Measurements from ENCODE around the gene TRIP4.

The TRIP4 gene

DNA sequence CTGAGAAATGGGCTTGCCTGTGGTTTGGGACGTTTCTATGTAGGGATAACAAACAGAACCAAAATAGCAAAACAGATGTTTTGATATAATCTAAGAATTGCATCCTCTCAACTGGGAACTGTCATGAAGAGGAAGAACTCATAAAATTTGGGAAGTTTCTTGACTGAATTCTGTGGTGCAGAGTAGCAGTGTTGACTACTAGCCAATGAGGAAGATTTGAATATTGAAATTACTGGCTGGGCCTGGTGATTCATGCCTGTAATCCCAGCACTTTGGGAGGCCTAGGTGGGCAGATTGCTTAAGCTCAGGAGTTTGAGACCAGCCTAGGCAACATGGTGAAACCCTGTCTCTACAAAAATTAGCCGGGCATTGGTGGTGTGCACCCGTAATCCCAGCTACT lies 114.9 kb downstream of the TRIP4 start:
- Histone ChIP-seq H3K27me3 (no peaks in the 10 kb centered on the region), H4K20me1 (peaks cover 99% of the 10 kb centered on the region), H3K4me1 (peaks cover 38% of the 10 kb centered on the region), H3K4me2 (peak overlapping the region; percentile 52), H3K36me3 (peaks cover 83% of the 10 kb centered on the region), H3K27ac (no peak overlapping the region), H3K4me3 (no peak overlapping the region), H3K9ac (no peak overlapping the region; the same call in 1 of the 2 replicates), H3K9me3 (no peaks in the 10 kb centered on the region)
- TF ChIP-seq Cebpa-rat (IDR thresholded peaks at IDR 0.05): no peak

DNA sequence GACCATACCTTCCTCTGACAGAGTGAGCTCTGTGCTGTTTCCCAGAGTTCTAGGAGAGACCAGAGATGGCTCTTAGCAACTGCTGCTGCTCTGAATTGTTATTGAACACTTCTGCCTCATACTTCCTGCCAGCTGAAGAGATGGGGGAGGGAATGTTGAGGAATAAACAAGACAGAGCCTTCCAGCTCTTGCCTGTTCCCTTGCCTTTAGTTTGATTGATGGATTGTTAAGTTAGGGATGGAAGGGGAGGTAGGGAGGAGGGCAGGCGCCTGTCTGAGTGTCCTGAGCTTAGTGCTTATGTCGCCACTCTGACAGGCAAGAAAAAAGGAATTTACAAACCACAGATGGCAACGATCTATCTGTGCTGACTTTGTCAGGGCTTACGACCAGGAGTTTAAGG lies 115.6 kb downstream of the TRIP4 start:
- Histone ChIP-seq H3K27ac (peak overlapping the region; percentile 36; the same call in 1 of the 2 replicates), H3K9me3 (no peaks in the 10 kb centered on the region), H3K4me1 (peaks cover 45% of the 10 kb centered on the region), H3K27me3 (no peaks in the 10 kb centered on the region), H3K4me2 (peak overlapping the region; percentile 52), H3K4me3 (no peak overlapping the region), H3K36me3 (peaks cover 77% of the 10 kb centered on the region), H4K20me1 (peaks cover 99% of the 10 kb centered on the region), H3K9ac (peak overlapping the region; percentile 58; the same call in 1 of the 2 replicates)
- no peak for TF ChIP-seq Cebpa-rat (IDR thresholded peaks at IDR 0.05)

DNA sequence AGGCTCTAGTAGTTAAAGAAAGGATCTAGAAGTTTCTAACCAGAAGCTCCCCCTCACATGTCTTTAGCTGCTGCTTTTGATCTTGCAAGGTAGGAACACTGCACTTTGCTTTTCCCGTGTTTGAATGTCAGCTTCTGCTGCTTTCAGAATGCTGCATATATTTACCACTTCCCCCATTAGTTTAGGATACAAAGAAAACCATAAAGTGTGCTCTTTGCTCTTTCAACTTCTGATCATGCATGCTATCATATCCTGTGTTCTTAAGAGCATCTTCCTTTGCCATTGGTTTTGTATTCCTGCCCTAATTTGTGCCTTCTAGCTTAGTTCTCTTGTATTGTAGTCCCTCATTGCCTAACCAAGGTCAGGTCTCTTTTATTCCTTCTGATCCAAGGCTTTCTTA lies 116.0 kb downstream of the TRIP4 start:
- Histone ChIP-seq H3K4me3 (no peak overlapping the region), H4K20me1 (peaks cover 99% of the 10 kb centered on the region), H3K27me3 (no peaks in the 10 kb centered on the region), H3K9ac (peak overlapping the region; percentile 58; the same call in 1 of the 2 replicates), H3K4me2 (peak overlapping the region; percentile 52), H3K27ac (peak overlapping the region; percentile 36; the same call in 1 of the 2 replicates), H3K4me1 (peaks cover 49% of the 10 kb centered on the region), H3K36me3 (peaks cover 74% of the 10 kb centered on the region), H3K9me3 (no peaks in the 10 kb centered on the region)
- no peak for TF ChIP-seq Cebpa-rat (IDR thresholded peaks at IDR 0.05)
